Bronchial epithelial cell (primary cell): ENCODE data around the gene ZNF438. TPM values are rescaled to one million over a fixed set of nuclear protein-coding genes. Genes with fewer than 3 reads are reported as not detected.

Source experiments
- DNase-seq: peaks from one replicate; pipeline ENCODE4 v3.0.0-alpha.2; 2010; ENCODE audit warnings: low read depth
- FAIRE-seq: peaks from 2 replicates; lab custom pipeline; 2011; peaks lifted over from hg19 to GRCh38; lab: Jason Lieb, UNC
- H3K27me3 ChIP-seq: 2 replicates; pipeline ENCODE4 v1.5.1; 2011; ENCODE audit warnings: low read length; ENCODE audit not compliant: control insufficient read depth, insufficient read depth
- H3K36me3 ChIP-seq: 2 replicates; pipeline ENCODE4 v1.5.1; 2011; ENCODE audit warnings: low read length; ENCODE audit not compliant: control insufficient read depth, insufficient read depth
- H3K4me3 ChIP-seq: 2 replicates; pipeline ENCODE4 v1.5.1; 2011; ENCODE audit warnings: mild to moderate bottlenecking, low read depth, low read length, control low read depth
- CTCF ChIP-seq: IDR thresholded peaks from 2 replicates; pipeline ENCODE4 v1.5.1; 2011; ENCODE audit warnings: mild to moderate bottlenecking, moderate library complexity, low read length, control low read depth, inconsistent platforms; ENCODE audit not compliant: insufficient read depth, severe bottlenecking
- total RNA-seq: library from RNA; depleted of rRNA; stranded (reverse); fragments of >200 nt; gene quantifications from 2 replicates; pipeline ENCODE4 v1.2.1, GENCODE V29; 2014

The ZNF438 gene
- total RNA-seq, 1 donor from 2014 or later: 0.79 TPM

DNA sequence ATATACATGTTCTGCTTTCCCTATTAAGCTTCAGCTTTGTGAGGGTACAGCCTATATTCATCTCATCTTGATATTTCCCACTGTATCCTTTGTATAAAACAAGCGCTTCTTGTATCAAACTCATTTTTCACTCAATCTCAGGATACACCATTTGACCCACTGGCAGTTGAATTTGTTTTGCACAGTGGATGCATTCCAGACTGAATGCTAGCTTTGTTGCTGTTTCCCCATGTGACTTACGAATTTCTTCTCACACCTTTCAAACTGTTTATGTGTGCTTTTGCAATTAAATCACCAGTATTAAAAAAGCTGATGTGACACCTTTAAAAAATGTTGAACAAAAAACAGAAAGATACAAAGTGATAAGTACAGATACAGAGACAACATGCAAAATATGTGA lies 180.9 kb downstream of the ZNF438 start:
- TF ChIP-seq CTCF: no peak
- Histone ChIP-seq H3K27me3 (no peaks in the 10 kb centered on the region), H3K36me3 (no peaks in the 10 kb centered on the region), H3K4me3 (no peak overlapping the region)
- FAIRE-seq: no peak
- DNase-seq: no peak

- Histone ChIP-seq H3K36me3 (no peaks in the 10 kb centered on the region), H3K4me3 (no peak overlapping the region), H3K27me3 (no peaks in the 10 kb centered on the region)
- no peak for DNase-seq
- no peak for FAIRE-seq
- no peak for TF ChIP-seq CTCF
Observed at GRCh38 chr10:30849231-30850035, 182.2 kb downstream of the ZNF438 start.

DNA sequence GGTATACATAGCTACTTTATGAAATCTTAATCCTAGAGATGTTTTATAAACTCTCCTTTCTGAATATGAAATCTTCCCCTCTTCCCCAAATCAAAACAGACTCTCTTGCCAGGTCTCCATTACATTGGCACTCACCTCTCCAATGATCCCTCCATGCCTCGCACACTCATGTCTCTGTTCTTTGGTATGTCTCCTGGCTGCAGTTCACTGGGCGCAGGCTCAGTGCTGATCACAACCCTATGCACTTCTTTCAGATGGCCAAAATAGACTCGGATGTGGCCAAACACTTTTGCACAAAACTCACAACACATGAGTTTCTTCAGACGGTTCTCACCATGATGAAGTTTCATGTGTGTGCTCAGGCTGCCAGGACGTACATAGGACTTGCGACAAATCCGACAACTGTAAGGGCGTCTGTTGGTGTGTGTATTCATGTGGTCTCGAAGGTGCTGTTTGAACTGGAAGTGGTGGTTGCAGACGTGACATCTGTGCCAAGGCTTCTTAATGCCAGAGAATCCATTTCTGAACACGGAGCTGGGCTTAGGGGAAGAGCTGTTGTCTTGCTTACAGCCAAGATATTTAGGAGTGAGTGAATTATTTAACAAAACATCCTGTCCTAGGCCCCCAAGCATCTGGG lies 183.2 kb downstream of the ZNF438 start:
- no peaks in the 10 kb centered on the region for H3K27me3 ChIP-seq
- no peak overlapping the region for H3K4me3 ChIP-seq
- TF ChIP-seq CTCF: no peak
- DNase-seq: no peak
- FAIRE-seq: peak; percentile 91
- H3K36me3 ChIP-seq: no peaks in the 10 kb centered on the region

- no peak for DNase-seq
- Histone ChIP-seq H3K36me3 (no peaks in the 10 kb centered on the region), H3K4me3 (no peak overlapping the region), H3K27me3 (no peaks in the 10 kb centered on the region)
- TF ChIP-seq CTCF: no peak
- FAIRE-seq: no peak
Observed at GRCh38 chr10:30847642-30848041, 184.0 kb downstream of the ZNF438 start.

DNA sequence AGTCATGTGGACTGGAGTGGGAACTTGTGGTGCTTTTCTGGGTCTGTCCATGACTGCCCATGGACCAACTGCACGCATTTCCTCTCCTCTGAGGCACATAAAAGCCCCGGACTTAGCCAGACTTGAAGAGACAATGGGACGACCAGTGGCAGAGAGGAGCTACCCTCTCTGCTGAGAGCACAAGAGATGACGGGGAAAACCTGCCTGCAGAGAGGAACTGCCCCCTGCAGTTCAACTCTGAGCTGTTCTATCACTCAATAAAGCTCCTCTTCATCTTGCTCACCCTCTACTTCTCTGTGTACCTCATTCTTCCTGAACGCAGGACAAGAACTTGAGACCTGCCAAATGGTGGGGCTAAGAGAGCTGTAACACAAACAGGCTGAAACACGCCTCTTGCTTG lies 184.5 kb downstream of the ZNF438 start:
- FAIRE-seq (no peak), DNase-seq (no peak)
- Histone ChIP-seq H3K27me3 (no peaks in the 10 kb centered on the region), H3K36me3 (no peaks in the 10 kb centered on the region), H3K4me3 (no peak overlapping the region)
- no peak for TF ChIP-seq CTCF
